HG03025 (cell line): Measurements from ENCODE around the gene ITPK1.

Experiments used
- ATAC-seq: cut with Tn5 transposase; IDR thresholded peaks from one replicate; pipeline ENCODE4 v1.9.1; 2021; ENCODE audit warnings: mild to moderate bottlenecking, moderate library complexity; ENCODE audit not compliant: unreplicated experiment, low FRiP score

ITPK1 gene

DNA sequence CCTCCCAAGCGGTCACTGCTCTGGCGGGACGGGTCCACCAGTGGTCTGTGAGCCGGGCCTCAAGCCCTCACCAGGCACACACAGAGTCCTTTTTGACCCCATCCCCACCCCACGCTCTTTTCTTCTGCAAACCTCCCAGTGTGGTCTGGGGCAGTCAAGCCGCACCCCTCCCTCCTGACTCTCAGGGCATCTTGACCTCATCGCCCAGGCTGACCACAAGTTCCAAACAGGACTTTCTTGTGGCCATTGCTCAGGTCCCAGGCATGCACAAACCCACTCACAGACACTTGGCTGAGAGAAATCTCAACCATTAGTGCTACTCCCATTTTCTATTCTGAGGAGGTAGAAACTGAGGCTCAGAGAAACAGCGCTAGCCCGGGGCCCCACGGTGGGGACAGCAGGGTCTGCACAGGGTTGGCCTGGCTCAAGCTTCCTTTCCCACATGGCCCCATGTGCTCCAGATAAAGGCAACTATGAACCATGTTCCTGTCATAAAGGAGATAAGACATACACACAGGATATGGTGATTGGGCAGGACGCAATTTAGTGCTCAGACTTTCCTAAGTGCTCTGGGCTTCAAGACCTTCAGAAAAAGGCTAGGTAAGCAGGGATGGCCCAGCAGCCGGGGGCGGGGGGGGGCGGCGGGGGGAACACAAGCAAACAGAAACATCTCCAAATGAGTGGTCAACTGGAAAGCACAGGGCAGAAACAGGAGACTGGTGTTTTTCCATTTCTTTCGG is 69.6 kb downstream of the ITPK1 start:
- no peak for ATAC-seq

DNA sequence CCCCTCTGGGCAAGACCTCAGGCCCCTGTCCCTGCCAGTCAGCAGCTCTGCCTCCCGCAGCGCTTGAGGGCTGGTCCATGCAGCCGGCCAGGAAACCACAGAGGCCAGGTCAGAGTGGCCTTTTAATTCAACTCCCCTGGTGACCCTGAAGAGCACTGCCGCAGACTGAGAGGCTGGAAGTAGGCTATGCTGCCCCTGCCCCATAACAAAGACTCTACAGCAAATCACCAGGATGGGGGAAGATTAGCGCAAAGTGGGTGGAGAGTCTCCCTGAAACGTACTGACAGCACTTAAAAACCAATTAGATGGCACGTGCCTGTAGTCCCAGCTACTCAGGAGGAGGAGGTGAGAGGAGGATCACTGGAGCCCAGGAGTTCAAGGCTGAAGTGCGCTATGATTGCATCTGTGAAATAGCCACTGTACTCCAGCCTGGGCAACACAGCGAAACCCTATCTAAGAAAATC is 70.5 kb downstream of the ITPK1 start:
- no peak for ATAC-seq

DNA sequence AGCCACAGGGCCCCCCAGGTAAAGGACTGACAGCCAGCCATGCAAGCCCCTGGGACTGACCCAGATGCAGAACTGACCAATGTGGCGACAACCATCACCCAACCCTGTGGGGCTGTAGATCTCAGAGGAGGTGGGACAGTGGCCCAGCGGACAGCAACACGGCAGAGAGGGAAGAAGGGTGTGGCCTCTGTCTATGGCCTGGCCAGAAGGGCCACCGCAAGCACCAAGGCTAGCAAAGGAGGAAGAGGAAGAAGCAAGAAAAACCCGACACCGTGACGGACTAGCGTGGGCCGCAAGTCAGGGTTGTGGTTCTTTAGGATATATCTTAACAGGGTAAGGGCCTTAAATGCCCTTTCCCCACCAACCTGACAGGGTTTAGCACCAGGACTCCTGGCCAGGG is 71.2 kb downstream of the ITPK1 start:
- no peak for ATAC-seq

DNA sequence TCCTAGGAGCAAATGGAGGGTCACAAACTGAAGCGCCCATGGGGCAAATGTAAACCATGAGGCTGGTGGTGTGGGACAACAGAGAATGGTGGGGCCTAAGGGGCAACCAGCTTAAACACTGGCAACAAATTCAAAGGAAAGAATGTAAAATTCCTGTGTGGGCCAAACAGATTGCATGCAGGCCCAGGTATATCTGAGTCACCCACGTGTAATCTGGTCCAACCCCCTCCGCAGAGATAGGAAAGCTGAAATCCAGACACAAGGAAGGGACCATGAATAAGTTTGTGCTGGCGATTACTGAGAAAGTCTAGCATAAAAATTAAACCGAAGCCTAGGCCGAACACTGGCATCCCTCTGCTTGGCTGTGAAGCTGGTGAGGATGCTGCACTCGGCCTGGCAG is 71.6 kb downstream of the ITPK1 start:
- no peak for ATAC-seq

DNA sequence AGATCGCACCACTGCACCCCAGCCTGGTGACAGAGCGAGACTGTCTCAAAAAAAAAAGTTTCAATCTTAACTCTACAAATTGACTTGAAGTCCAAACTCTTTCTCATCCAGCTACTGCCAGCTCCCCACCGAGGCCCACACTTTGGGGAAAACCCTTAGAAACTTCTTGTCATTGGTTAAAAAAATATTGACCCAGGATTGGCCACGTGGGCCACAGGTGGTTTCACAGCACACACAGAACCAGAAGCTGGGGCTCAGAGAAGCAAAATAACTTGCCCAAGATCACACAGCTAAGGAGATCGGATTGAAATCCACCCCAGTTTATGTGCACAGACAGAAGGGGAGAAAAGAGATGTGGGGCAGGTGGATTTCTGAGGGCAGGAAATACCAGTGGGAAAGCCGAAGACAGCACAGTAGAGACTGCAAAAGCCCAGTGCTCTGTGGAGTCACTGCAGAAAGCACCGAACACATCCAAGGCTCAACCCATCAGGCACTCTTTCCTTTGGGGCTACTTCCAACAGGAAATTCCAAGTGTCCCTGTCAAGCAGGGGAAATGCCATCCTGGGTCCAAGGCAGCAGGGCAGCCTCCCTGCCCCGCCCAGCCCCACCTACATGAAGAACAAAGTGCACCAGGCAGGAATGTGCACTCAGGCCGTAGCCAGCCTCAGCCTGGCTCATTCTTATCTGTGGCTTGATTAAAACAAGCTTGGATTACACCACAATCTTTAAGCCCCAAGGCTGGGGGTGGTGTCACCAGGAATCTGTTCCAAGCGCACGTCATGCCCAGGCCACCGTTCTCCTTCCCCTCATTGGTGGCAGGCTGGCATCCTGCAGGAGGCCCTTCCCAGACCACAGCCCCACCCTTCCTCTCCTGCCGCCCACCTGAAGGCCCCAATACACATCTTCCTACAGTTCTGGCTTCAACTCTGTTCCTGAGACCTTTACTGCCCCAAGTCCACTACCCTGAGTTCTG is 72.5 kb downstream of the ITPK1 start:
- ATAC-seq: no peak

DNA sequence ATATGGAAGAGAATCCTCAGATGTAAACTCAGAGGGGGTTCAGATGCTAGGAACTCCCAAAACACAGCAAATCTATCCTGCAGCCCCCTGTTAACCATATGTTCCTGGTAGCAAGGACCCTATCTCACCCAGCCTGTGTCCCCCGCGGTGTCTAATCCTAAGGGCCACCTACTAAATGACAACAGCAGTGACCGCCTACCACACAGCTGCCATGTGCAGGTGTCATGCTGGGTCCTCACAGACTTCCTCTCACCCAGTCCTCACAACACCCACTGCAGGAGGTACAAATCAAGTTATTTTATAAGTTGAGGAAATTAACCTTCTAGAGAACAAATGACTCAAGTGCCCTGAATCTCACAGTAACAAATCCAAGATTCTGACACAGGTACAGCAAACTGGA is 73.9 kb downstream of the ITPK1 start:
- no peak for ATAC-seq

DNA sequence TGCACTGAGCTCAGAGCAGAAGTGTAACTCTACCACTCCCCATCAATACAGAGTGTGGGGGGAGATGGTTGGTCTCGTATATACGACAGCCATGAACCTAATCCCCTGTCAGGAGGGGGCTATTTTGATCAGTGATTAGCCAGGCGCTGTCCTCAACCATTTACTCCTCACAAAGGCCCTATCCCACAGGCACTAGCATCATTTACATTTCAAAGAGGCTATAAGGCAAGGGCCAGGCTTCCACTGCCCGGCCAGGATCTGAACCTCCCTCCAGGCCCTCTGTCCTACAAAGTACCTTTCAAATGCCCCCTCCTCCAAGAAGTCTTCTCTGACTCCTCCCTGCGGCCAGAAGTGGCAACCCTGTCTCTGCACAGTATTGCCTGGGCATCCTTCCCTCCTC is 74.7 kb downstream of the ITPK1 start:
- no peak for ATAC-seq

DNA sequence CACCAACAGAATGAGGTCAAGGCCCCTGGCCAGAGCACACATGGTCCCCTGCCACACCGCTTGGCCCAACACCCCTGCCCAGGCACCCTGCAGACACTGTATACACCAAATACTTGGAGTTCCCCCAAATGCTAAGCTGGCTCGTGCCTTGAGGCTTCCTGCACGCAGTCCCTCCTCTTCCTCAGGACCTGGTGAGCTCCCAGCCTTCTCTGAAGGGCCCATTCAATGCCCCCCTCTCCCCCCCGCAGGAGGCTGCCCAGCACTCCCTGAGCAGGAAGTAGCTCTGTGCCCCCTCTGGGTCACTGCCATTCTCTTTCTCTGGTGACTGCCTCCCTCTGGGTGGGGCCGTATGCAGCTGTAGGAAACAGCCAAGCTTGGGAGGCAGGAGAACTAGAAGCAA is 75.3 kb downstream of the ITPK1 start:
- ATAC-seq: no peak

DNA sequence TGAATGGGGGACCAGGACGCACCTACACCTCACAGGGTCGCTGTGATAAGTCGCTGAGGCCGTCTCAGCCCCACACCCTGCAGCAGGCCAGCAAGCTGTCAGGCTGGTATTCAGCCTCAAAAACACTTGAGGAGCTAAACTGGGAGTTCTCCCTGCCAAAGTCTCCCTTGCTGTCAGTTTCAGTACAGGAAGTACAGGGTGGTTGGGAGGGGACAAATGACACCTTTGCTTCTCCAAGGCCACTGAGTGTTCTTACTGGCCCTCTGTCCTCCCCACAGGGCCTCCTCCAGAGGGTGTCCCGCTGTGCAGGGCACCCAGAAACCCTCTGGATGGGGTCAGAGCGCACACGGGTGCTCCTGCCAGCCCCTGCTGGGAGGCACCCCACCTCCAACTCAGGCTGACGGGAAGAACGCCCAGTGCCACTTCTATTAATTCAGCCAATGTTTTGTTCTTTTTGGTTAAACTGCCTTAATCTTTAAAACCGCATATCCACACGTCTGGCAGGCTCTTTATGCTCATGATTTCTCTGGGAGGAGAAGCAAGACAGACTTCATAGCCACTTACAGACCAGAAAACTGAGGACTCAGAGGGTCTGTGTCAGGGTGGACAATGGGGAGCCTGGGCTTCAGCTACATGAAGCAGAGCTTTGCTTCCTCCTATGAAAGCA is 75.9 kb downstream of the ITPK1 start:
- ATAC-seq: no peak

DNA sequence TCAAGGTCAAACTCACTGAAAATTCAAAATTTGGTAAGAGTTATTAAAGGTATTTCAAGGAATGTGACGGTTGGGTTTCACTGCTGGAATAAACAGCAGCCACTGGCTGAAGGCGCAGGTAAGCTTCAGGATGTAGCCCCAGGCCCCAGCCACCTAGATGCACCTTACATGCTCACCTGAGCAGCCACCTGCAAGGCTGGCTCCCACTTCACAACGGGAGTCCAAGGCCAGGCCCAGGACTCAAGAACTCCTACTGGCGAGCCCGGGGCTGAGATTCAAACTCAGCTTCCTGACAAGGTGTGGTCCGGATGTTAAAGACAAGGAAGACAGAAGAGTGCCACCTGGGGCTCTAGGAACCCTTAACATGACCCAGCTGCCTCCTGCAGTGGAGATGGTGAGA is 78.4 kb downstream of the ITPK1 start:
- ATAC-seq: no peak

DNA sequence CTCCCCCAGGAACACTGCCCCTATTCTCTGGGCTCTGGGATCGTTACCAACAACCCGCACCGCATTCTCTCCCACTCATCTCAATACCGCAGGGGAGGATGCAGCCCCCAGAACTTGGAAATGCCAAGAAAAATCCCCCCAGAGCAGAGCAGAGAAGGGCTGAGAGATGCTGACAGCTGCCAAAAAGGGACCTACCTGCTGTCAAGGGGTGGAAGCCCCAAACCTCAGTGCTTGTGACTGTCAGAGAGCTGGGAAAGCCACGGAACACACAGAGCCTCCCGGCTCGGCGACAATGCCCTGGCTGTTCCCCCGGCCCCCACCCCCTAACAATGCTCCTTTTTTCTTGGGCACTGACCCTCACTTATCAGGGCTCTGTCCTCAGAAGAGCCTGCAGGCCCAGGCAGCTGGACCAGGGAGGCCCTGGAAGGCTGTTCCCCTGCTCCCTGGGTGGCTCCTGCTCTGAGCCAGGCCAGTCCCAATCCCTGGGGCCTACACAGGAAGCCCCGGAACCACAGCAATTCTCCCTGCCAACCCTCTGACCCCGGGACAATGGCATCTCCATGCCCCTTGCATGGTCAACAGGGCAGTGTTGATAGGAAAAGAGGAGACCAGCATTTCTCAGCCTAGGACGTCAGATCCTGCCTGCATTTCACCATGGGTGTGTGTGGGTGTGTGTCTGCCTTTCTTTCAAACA is 78.9 kb downstream of the ITPK1 start:
- ATAC-seq: no peak

DNA sequence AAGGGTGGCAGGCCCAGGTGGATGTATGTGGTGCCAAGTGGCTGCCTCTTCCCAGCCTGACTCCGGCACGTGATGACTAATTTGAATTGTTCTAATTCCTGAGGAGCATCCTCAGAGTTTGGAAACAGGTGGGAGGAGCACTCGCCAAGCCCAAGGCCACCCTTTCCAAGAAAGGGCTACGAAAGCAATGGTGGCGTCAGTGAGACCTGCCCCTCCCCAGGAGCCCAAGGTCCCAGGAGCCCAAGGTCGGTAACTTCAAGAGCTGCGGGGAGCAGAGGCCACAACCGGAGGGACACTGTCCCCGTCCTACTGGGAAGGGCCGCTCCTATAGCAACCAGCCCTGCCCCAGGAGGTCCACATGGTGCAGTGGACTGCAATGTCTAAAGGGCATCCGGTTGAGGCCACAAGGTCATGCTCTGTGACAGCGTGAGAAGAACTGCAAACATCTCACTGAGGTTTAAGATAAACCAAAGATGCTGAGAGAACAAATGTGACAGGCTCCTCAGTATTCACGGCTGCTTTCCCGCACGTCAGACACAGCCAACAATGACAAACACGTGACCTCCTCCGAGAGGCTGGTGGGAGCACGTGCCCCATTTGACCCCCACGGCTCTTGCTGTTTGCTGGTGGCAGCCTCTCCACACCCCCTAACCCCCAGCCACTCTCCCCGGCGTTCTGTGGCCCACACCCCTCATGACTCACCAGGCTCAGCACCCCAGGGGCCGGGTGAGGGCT is 79.6 kb downstream of the ITPK1 start:
- no peak for ATAC-seq

DNA sequence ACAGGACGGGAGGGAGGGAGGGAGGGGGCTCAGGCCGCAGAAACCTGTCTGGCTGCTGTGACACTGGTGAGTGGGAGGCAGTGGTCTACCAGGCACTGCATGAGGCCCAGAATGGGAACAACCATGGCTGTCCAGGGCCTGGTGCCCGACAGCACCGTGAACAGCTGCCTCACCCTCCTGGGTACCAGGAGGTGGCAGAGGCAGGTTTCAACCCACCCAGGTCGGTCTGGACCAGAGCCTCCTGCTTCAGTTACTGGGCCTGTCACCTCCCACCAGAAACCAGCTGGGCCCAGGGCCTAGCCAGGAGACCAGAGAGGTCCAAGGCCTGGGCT is 80.2 kb downstream of the ITPK1 start:
- no peak for ATAC-seq

DNA sequence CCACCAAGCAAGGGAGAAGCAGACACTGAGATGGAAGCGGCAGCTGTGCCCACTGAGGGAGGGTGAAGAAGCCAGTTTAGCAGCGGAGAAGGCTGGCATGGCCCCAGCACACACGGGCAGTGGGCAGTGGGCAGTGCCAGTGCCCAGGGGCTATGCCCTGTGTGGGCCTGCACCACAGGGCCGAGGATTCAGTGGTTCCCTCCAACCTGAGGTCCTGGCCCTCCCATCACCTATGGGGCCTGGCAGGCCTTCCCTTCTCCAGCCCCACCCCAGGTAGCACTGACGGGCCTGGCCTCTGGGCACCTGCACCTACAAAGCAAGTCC is 81.1 kb downstream of the ITPK1 start:
- no peak for ATAC-seq

DNA sequence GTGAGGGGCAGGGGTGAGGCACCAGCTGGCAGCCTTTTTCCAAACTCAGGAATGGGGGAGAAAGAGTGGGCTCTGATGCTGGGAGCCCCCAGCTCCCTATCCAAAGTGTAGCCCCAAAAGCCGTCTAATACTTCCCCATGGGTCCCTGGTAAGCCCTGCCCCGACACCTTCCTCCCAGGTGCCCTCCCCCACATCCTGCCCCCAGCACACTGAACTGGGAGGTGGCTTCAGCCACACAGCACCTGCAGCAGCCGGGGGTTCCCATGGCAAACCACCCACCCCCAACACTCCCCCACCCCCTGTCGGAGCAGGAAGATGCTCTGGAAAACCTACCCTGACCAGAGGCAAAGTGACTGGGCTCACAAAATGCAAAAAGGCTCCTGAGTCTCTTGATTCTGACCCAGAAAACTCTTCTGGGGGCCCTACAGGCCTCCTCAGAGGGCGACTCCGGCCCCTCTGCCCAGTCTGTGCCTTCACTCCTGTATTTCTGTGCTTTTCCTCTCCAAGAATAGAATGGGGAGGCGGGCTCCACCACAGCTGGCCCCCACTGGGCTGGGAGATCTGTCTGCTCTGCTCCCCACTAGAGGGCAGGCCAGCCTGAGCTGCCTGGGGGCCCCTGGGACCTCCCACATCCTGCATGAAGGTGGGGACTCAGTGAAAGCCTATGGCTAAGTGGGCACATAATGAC is 81.6 kb downstream of the ITPK1 start:
- ATAC-seq: no peak

DNA sequence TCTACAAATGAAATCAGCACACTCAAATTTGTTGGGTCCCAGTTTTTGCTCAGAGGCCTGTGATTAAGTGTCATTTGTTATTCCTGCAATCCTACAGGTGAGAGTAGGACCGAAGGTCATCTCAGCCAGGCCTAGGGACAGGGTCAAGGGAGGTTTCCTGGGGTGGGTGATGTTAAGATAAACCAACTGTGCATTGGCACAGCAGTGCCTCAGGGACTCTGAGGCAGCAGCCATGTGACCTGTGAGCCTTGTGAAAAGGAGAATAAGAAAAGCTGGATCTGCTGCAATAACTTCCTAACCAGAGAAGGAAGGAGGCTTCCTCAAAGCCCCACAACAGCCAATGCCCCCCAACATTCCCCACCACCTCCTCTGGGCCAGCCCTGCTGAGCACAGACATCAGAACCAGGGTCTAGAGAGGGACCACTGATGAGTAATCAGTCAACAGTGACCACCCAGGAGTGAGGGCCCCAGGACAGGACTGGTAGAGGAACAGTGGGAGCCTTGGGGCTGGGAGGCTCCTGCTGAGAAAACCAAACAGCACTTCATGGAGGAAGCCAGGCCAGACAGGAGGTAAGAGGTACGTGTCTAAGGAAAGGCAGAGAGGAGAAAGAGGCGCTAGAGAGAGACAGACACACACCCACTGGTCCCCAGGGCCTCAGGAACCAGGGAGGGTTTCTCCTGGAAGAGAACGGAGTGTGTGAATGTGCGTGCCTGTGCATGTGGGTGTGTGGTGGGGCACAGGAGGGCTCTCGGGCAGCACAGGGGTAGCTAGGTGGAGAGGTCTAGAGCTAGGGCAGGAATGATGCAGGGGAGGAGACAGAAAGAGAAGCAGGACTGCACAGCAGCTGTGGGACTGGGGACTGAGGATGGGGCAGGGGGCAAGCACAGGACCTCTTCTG is 82.4 kb downstream of the ITPK1 start:
- ATAC-seq: no peak

DNA sequence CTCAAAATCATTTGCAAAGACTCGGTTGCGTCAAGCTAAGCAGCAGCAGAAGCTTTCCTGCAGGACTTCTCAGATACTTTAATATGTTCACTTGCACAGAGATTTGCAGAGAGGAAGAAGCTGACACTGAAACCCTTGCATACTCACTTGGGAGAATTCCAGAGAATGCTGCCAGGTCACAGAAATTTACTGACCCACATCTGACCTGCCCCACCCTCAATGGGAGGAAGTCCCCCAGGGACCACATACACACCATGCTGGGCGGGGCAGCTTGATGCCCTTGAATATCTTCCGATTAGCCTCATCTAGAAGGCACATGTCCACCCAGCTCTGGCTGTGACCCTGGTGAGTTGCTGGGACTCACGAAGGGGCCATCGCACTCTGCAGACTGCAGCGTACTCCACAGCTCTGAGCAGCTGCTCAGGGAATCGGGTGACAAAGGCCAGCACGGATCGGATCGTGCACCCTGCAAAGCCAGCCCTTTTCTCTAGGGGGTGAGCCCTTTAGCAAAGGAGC is 83.2 kb downstream of the ITPK1 start:
- no peak for ATAC-seq
